Large intestine (tissue), 3 donors: ENCODE measurements around the gene CATSPERB. TPM values are rescaled to one million over a fixed set of nuclear protein-coding genes. Genes with fewer than 3 reads are reported as not detected.
"Not testable (repeated sequence)": the region's sequence is repeated elsewhere in the genome, so short reads cannot be mapped to it uniquely, and the experiment has no call there.

Experiments used
- DNase-seq, 2 donors: peaks; one replicate each; pipeline versions ENCODE4 v3.0.0 to v3.0.0-alpha.2; 2013
- H3K27ac ChIP-seq: one replicate; pipeline ENCODE4 v1.5.1; 2013; ENCODE audit warnings: low read length
- H3K27me3 ChIP-seq: 2 replicates; pipeline ENCODE4 v1.6.1; 2013; ENCODE audit warnings: low read length; ENCODE audit not compliant: control insufficient read depth, insufficient read depth
- H3K36me3 ChIP-seq: 2 replicates; pipeline ENCODE4 v1.6.1; 2013; ENCODE audit warnings: low read length; ENCODE audit not compliant: control insufficient read depth, insufficient read depth
- H3K4me1 ChIP-seq: one replicate; pipeline ENCODE4 v1.6.1; 2013; ENCODE audit warnings: low read length; ENCODE audit not compliant: control insufficient read depth, insufficient read depth
- H3K4me3 ChIP-seq: one replicate; pipeline ENCODE4 v1.5.1; 2013; ENCODE audit warnings: low read length
- H3K9me3 ChIP-seq: one replicate; pipeline ENCODE4 v1.6.1; 2013; ENCODE audit warnings: mild to moderate bottlenecking, low read depth, low read length, moderate library complexity; ENCODE audit not compliant: control insufficient read depth
- WGBS: methylation state at CpG from one replicate; pipeline ENCODE4 v1.1.5; 2013; ENCODE audit warnings: low lambda C conversion rate; ENCODE audit not compliant: insufficient coverage; 5-methylcytosine and 5-hydroxymethylcytosine counted together
- polyA plus RNA-seq: library from polyadenylated mRNA; unstranded; fragments of 120-200 nt; gene quantifications from one replicate; pipeline ENCODE4 v1.2.1, GENCODE V29; 2013

Gene CATSPERB
- polyA plus RNA-seq, 1 donor: 0.81 TPM

DNA sequence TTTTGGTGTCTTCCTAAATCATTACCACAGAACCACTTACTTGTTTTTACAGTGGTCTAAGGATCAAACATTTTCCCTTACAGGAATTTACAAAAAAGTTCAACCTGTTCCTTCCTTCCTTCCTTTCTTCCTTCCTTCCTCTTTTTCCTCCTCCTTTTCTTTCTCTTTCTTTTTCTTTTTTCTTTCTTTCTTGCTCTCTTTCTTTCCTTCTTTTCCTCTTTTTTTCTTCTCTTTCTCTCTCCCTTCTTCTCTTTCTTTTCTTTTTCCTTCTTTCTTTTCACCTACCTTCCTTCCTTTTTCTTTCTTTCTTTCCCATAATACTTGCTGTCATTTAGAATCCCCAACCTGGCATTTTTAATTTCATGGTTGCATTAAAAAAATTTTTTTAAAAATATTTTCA lies 162.6 kb downstream of the CATSPERB start:
- DNase-seq: no peak
- Histone ChIP-seq H3K27me3 (peaks cover 2% of the 10 kb centered on the region), H3K9me3 (no peaks in the 10 kb centered on the region), H3K4me1 (peaks cover under 1% of the 10 kb centered on the region), H3K27ac (no peak overlapping the region), H3K4me3 (no peak overlapping the region), H3K36me3 (no peaks in the 10 kb centered on the region)

DNA sequence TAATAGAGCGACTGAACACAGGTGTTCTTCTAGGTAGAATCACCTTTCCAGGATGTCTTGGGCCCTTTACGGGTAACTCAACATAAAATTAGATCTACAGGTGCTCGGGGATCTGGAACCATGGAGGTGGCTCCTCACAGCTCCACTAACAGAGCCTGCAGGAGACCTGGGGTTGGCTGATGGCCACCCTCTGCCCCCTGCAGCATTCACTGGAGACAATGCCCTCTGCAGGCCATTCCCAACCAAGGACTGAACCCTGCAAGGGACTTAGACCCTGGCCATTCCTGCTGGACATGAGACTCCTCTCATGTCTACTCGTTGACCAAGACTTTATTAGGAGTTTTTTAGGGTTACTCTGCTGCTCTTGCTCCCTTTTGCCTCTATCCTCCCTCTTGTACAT lies 163.3 kb downstream of the CATSPERB start:
- Histone ChIP-seq H3K27me3 (no peaks in the 10 kb centered on the region), H3K9me3 (no peaks in the 10 kb centered on the region), H3K27ac (no peak overlapping the region), H3K36me3 (no peaks in the 10 kb centered on the region), H3K4me1 (no peaks in the 10 kb centered on the region), H3K4me3 (no peak overlapping the region)
- DNase-seq: peak in 1 of 2 donors; percentile 29
- WGBS: 40% methylated on average over 1 of the region's 4 CpGs

DNA sequence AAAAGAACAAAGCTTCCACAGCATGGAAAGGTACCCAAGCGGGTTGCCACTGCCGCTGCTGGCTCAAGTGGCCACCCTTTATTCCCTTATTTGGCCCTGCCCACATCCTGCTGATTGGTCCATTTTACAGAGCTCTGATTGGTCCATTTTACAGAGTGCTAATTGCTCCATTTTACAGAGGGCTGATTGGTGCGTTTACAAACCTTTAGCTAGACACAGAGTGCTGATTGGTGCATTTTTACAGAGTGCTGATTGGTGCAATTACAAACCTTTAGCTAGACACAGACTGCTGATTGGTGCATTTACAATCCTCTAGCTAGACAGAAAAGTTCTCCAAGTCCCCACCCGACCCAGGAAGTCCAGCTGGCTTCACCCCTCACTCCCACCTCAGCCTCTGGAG lies 164.1 kb downstream of the CATSPERB start:
- H3K27ac ChIP-seq, H3K27me3 ChIP-seq, H3K4me1 ChIP-seq, H3K36me3 ChIP-seq, H3K9me3 ChIP-seq, H3K4me3 ChIP-seq, DNase-seq: not testable (repeated sequence)
- no CpG with 5 or more reads among the region's 4 CpGs for WGBS

DNA sequence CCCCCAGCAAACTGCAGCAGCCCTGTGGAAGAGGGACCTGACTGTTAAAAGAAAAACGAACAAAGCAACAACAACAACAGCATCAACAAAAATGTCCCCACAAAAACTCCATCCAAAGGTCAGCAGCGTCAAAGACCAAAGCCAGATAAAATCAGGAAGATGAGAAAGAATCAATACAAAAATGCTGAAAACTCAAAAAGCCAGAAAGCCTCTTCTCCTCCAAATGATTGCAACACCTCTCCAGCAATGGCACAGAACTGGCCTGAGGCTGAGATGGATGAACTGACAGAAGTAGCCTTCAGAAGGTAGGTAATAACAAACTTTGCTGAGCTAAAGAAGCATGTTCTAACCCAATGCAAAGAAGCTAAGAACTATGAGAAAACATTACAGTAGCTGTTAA lies 176.4 kb downstream of the CATSPERB start:
- WGBS: no CpG with 5 or more reads among the region's 2 CpGs
- Histone ChIP-seq H3K4me1 (peaks cover 18% of the 10 kb centered on the region), H3K36me3 (no peaks in the 10 kb centered on the region), H3K27me3 (no peaks in the 10 kb centered on the region), H3K27ac (peak overlapping the region; percentile 66), H3K4me3 (no peak overlapping the region), H3K9me3 (peaks cover 7% of the 10 kb centered on the region)
- peak in 1 of 2 donors; percentile 21 for DNase-seq

DNA sequence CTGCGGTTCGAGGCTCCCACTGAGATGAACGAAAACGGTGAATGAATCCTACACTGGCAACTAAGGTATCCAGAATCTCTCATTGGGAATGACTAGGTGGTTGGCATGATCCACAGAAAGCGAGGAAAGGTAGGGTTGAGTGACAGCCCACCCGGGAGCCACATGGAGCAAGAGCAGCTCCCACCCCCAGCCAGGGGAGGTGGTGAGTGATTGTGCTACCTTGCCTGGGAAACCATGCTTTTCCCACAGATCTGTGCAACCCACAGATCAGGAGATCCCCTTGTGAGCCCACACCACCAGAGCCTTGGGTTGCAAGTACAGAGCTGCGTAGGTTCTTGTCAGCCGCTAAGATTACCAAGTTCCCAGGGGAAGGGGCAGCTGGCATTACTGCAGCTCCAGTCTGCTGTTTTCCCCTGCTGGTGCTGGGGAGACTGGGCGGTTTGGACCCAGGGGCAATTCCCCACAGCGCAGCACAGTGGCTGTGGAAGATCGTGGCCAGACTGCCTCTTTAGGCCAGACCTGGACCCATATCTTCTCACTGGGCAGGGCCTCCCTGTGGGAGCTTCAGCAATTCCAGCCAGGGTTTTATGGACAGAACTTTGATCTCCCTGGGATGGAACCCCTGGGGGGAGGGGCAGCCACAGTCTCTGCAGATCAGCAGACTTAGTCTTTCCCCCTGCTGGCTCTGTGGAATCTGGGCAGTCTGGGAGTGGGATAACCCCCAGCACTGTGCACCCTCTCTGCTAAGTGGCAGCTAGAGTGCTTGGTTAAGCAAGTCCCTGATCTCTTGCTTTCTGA lies 177.2 kb downstream of the CATSPERB start:
- H3K27ac ChIP-seq: peak overlapping the region; percentile 66

DNA sequence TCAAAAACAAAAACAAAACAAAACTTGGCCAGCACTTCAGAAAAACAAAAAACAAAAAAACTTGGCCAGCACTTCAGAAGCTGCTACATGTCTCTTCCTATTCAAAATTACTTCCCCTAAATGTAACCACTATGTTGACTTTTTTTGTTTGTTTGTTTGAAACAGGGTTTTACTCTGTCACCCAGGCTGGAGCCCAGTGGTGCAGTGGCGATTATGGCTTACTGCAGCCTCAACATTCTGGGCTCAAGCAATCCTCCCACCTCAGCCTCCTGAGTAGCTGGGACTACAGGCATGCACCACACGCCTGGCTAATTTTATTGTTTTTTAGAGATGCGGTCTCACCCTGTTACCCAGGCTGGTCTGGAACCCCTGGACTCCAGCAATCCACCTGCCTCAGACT lies 183.8 kb downstream of the CATSPERB start:
- no peak for DNase-seq

More for the DNA sequence above, 177.2 kb downstream of the CATSPERB start:
- 0% methylated on average over 2 of the region's 11 CpGs for WGBS
- Histone ChIP-seq H3K36me3 (no peaks in the 10 kb centered on the region), H3K4me1 (peaks cover 18% of the 10 kb centered on the region), H3K27me3 (no peaks in the 10 kb centered on the region), H3K4me3 (no peak overlapping the region), H3K9me3 (peaks cover 7% of the 10 kb centered on the region)
- DNase-seq: peak; percentile 92 to 97

DNA sequence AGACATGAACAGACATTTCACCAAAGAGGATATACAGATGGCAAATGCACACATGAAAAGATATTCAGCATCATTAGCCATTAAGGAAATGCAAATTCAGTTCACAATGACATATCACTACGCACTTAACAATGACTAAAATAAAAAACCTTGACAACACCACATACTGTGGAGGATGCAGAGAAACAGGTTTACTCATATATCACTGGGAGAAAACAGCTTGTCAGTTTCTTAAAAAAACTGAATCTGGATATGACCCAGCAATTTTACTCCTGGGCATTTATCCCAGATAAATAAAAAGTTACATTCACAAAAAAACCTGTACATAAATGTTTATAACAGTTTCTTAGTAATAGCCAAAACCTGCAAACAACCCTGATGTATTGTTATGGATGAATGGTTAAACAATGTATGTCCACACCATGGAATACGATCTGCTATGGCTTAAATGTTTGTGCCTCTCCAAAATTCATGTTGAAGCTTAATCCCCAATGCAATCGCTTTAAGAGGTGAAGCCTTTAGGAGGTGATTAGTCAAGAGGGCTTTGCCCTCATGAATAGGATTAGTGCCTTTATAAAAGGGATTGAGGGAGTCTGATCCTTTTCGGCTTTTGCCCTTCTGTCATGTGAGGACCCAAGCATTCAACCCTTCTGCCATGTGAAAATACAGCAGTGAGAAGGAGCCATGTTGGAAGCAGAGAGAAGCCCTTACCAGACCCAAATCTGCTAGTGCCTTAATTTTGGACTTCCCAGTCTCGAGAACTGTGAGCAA lies 185.8 kb downstream of the CATSPERB start:
- Histone ChIP-seq H3K36me3 (no peaks in the 10 kb centered on the region), H3K9me3 (peaks cover 2% of the 10 kb centered on the region), H3K4me1 (no peaks in the 10 kb centered on the region), H3K4me3 (no peak overlapping the region), H3K27ac (no peak overlapping the region), H3K27me3 (no peaks in the 10 kb centered on the region)
- DNase-seq: no peak
- WGBS: no CpG with 5 or more reads among the region's 5 CpGs

More for the DNA sequence above, 183.8 kb downstream of the CATSPERB start:
- Histone ChIP-seq H3K27me3 (no peaks in the 10 kb centered on the region), H3K27ac (no peak overlapping the region), H3K9me3 (no peaks in the 10 kb centered on the region), H3K36me3 (no peaks in the 10 kb centered on the region), H3K4me3 (no peak overlapping the region), H3K4me1 (no peaks in the 10 kb centered on the region)
- no CpG with 5 or more reads among the region's 3 CpGs for WGBS

DNA sequence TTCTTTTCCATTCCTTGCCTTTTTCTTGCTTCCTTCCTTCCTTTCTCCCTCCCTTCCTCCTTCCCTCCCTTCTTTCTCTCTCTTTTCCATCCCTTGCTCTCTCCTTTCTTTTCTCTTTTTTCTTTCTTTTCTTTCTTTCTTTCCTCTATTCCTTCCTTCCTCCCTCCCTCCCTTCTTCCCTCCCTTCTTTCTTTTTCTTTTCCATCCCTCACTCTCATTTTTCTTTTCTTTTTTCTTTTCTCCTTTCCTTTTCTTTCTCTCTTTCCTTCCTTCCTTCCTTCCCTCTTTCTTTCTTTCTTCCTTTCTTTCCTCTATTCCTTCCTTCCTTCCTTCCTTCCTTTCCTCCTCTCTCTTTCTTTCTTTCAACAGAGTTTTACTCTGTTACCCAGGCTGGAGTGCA lies 186.7 kb downstream of the CATSPERB start:
- H3K9me3 ChIP-seq: peaks cover 2% of the 10 kb centered on the region
- H3K27ac ChIP-seq: no peak overlapping the region
- no peaks in the 10 kb centered on the region for H3K4me1 ChIP-seq
- H3K36me3 ChIP-seq: no peaks in the 10 kb centered on the region
- no peak for DNase-seq
- no peak overlapping the region for H3K4me3 ChIP-seq
- H3K27me3 ChIP-seq: no peaks in the 10 kb centered on the region

DNA sequence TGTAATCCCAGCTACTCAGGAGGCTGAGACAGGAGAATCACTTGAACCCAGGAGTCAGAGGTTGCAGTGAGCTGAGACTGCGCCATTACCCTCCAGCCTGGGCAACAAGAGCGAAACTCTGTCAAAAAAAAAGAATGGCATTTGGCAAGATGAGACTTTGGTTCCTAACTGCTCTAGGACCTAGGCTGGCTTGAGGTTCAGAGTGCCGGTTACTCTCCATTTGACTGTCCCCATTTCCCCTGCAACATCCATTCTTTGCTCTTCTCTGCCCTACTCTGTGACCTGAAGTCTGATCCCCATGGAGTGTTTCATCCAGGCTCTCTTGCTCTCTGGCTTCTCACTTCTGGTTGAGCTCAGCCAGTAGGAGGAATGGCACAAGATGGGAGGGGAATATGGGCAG lies 195.6 kb downstream of the CATSPERB start:
- DNase-seq: no peak
- Histone ChIP-seq H3K27me3 (no peaks in the 10 kb centered on the region), H3K36me3 (no peaks in the 10 kb centered on the region), H3K27ac (no peak overlapping the region), H3K4me3 (no peak overlapping the region), H3K4me1 (no peaks in the 10 kb centered on the region), H3K9me3 (peaks cover 3% of the 10 kb centered on the region)
- 100% methylated on average over 1 of the region's 3 CpGs for WGBS

DNA sequence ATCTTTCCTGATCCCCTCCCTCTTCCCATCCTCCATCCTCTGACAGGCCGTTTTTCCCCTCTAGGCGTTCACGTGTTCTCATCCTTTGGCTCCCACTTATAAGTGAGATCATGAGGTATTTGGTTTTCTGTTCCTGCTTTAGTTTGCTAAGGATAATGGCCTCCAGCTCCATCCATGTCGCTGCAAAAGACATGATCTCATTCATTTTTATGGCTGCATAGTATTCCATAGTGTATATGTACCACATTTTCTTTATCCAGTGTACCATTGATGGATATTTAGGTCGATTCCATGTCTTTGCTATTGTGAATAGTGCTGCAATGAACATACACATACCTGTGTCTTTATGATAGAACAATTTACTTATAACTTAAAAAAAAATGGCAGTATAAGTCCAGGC lies 197.8 kb downstream of the CATSPERB start:
- not testable (repeated sequence) for DNase-seq, H3K4me3 ChIP-seq, H3K9me3 ChIP-seq, H3K4me1 ChIP-seq, H3K27me3 ChIP-seq, H3K27ac ChIP-seq, H3K36me3 ChIP-seq
- 100% methylated on average over 2 of the region's 5 CpGs for WGBS
